ENCODE results near the gene VEGFB.

DNA sequence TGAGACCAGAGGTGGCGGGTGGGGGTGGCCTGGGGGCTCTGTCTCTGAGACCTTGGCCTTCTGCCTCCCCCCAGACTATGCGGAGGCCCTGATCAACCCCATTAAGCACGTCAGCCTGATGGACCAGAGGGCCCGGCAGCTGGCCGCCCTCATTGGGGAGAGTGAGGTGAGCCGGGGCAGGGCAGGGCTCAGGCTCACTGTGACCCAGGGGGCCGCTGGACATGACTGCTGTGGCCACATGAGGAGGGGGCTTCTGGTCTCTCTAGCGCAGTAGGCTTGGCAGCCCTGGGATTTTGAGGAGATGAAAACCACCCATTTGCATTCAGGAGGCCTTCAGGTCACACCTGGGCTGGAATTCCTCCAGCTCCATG, 29.5 kb downstream of the VEGFB start:
- no peak for TF ChIP-seq POLR2A (IDR thresholded peaks at IDR 0.05)
- TF ChIP-seq, protein P1, sequence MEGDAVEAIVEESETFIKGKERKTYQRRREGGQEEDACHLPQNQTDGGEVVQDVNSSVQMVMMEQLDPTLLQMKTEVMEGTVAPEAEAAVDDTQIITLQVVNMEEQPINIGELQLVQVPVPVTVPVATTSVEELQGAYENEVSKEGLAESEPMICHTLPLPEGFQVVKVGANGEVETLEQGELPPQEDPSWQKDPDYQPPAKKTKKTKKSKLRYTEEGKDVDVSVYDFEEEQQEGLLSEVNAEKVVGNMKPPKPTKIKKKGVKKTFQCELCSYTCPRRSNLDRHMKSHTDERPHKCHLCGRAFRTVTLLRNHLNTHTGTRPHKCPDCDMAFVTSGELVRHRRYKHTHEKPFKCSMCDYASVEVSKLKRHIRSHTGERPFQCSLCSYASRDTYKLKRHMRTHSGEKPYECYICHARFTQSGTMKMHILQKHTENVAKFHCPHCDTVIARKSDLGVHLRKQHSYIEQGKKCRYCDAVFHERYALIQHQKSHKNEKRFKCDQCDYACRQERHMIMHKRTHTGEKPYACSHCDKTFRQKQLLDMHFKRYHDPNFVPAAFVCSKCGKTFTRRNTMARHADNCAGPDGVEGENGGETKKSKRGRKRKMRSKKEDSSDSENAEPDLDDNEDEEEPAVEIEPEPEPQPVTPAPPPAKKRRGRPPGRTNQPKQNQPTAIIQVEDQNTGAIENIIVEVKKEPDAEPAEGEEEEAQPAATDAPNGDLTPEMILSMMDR (IDR thresholded peaks at IDR 0.05) = no peak
